ENCODE results near the gene DNMBP.
"Not testable (repeated sequence)": the region's sequence is repeated elsewhere in the genome, so short reads cannot be mapped to it uniquely, and the experiment has no call there.

Gene DNMBP

DNA sequence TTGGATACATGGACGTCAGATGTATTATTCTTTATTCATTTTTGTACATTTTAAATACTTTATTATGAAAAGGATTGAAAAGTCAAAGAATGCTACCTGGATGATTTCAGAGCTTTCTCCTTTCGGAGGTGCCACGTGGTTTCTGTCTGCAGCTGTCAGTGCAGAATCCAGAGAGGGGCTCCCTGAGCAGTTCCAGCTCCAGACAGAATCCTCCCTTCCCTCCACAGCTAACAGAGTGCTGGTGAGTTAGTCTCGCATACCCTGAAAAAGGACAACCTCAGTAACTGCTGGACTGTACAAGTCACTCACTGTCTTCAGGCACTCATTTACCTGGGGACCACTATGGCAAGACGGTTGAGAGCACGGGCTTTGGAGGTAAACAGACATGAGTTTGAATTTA, 10.9 kb downstream of the DNMBP start:
- TF ChIP-seq, protein P1, sequence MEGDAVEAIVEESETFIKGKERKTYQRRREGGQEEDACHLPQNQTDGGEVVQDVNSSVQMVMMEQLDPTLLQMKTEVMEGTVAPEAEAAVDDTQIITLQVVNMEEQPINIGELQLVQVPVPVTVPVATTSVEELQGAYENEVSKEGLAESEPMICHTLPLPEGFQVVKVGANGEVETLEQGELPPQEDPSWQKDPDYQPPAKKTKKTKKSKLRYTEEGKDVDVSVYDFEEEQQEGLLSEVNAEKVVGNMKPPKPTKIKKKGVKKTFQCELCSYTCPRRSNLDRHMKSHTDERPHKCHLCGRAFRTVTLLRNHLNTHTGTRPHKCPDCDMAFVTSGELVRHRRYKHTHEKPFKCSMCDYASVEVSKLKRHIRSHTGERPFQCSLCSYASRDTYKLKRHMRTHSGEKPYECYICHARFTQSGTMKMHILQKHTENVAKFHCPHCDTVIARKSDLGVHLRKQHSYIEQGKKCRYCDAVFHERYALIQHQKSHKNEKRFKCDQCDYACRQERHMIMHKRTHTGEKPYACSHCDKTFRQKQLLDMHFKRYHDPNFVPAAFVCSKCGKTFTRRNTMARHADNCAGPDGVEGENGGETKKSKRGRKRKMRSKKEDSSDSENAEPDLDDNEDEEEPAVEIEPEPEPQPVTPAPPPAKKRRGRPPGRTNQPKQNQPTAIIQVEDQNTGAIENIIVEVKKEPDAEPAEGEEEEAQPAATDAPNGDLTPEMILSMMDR (IDR thresholded peaks at IDR 0.05; ENCODE audit: low read depth, low read length, missing control alignments) = no peak
- no peak overlapping the region for H3K4me3 ChIP-seq (replicated peaks; ENCODE audit: low read depth, low read length)
- no peak for DNase-seq (ENCODE audit: extremely low read depth, low read depth)

DNA sequence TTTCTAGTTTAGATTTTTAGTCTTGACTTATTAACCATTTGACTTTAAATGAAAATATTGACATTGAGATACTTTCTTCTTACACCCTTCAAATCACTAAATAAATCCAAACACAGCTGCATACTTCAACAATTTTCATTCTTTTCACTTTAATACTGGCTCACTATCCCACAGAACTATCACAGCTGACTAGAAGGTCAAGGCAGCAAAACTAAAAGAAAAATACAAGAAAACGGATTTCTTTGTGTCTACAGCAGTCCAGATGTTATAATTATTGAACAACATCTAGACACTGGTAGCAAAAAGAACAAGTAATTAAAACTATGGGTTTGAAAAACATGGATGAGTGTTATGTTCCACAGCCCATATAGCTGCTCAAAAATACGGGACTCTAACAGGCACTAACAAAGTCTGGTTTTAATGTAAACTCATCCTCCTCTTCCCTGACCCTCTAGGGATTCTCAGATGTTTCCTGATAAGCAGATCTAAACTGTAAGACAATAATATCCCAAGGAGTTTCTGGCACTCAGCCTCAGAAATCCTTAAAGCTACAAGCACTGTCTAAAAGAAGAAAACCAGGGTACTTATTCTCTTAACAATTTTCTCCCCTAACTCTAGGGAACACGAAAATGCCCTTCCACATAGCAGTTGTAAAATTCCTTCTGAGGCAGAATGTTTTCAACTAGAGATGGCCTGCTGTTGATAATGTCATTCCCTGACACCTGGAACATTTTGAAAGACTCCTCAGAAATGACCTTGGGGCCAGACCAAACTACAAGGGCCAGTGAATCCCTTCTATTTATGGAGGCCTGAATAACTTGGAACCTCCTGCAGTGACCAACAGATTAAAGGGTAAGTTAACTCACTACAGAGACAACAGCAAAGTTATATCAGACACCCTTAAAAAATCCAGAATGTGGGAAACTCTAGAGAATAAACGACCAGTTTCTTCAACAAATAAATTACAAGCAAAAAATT, 12.8 kb downstream of the DNMBP start:
- no peak overlapping the region for H3K4me3 ChIP-seq (replicated peaks; ENCODE audit: low read depth, low read length)
- TF ChIP-seq, protein P1 (IDR thresholded peaks at IDR 0.05; ENCODE audit: low read depth, low read length, missing control alignments) = no peak
- no peak for DNase-seq (ENCODE audit: extremely low read depth, low read depth)

DNA sequence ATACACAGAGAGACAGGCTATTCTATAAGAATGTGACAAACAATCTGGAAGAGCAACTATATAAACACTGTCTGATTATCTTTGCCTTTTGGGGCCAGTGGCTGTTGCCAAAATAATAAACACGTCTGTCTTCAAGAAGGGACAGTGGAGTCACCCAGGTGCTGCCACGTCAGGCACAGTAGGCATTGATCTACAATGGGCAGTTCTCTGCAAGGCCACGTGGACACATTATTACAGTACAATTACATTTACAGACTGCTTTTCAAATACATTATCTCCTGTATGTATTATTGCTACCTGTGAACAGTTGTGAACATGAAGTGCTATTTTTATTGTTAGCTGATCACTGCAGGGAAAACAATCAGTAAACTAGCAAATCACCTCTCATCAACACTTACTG, 14.0 kb downstream of the DNMBP start:
- DNase-seq (ENCODE audit: extremely low read depth, low read depth) = no peak
- H3K4me3 ChIP-seq (replicated peaks; ENCODE audit: low read depth, low read length) = no peak overlapping the region
- TF ChIP-seq, protein P1 (IDR thresholded peaks at IDR 0.05; ENCODE audit: low read depth, low read length, missing control alignments) = no peak

DNA sequence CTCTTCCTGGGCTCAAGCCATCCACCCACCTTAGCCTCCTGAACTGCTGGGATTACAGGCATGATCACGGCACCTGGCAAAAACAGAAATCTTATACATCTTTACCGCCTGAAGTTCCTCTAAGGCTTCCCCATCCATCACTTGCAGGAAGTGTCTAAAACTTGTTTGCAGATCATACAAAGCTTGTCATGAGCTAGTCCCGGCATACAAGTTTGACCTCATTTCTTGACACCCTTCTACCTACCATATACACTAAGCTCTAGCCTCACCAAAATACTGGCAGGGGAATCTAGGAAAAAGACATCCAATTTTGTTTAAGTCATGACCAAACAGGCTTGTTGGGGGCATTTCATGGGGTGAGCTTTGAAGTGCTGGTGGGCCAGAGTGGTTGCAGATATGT, 14.5 kb downstream of the DNMBP start:
- H3K4me3 ChIP-seq (replicated peaks; ENCODE audit: low read depth, low read length) = no peak overlapping the region
- no peak for DNase-seq (ENCODE audit: extremely low read depth, low read depth)
- TF ChIP-seq, protein P1 (IDR thresholded peaks at IDR 0.05; ENCODE audit: low read depth, low read length, missing control alignments) = no peak

DNA sequence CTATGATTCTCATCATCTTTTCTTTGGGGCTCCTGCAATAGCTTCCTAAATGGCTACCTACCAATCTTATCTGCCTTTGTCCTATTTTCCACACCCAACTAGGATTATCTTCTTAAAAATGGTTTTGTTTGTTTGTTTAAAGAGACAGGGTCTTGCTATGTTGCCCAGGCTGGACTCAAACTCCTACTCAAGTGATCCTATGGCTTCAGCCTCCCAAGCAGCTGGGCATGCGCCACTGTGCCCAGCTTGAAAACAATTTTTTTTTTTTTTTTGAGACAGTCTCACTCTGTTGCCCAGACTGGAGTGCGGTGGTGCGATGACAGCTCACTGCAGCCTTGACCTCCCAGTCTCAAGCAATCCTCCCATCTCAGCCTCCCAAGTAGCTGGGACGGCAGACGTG, 14.9 kb downstream of the DNMBP start:
- no peak overlapping the region for H3K4me3 ChIP-seq (replicated peaks; ENCODE audit: low read depth, low read length)
- DNase-seq (ENCODE audit: extremely low read depth, low read depth) = no peak
- TF ChIP-seq, protein P1 (IDR thresholded peaks at IDR 0.05; ENCODE audit: low read depth, low read length, missing control alignments) = no peak

DNA sequence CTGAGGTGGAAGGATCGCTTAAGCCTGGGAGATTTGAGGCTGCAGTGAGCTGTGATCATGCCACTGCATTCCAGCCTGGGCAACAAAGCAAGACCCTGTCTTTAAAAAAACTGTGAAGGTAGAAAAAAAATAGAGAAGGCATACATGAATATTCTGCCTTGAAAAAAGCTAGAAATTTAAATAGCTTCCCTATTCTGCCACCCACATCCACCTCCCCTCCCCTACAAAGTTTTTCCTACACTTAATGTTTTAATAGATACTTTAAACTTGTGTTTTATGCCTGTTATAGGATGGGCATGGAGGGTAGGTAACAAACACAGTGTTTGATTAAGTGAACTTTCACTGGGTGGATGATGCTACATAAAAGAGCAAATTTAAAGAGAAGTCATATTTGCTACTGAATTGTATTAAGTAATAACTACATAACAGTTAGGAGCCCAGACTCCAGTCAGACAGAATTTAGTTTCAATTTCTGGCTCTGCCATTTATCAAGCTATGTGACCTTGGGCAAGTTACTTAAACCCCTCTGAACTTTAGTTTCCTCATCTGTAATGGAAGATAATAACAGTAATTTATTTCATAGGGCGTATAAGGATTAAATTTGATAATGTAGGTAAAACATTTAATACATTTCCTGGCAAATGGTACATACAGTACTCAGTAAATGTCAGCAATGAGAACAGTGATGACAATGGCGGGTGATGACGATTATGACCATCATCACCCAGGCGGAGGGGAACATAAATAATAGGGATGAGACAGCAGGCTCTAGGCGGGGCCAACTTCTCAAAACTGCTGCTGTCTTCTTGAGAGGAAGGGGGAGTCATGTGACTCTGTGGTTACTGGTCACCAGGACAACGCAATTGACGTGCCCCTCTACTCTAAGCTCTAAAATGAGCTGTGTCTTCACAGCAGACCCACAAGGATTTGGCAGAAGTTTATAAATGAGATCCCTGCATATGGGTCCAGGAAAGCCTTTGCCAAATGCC, 15.8 kb downstream of the DNMBP start:
- no peak overlapping the region for H3K4me3 ChIP-seq (replicated peaks; ENCODE audit: low read depth, low read length)
- TF ChIP-seq, protein P1 (IDR thresholded peaks at IDR 0.05; ENCODE audit: low read depth, low read length, missing control alignments) = no peak
- peak; percentile 80 for DNase-seq (ENCODE audit: extremely low read depth, low read depth)

DNA sequence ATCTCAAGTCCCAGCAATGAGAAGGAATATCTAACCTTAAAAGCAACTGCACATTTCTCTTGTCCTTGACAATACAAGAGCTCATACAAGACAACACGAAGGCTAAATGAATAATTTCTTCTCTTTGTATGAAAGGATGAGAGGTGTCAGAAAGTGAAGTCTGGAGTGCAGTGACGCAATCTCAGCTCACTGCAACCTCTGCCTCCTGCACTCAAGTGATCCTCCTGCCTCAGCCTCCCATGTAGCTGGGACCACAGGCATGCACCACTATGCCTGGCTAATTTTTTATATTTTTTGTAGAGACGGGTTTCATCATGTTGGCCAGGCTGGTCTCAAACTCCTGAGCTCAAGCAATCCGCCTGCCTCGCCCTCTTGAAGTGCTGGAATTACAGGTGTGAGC, 24.1 kb downstream of the DNMBP start:
- not testable (repeated sequence) for H3K4me3 ChIP-seq (replicated peaks; ENCODE audit: low read depth, low read length); DNase-seq (ENCODE audit: extremely low read depth, low read depth)
